Choroid plexus epithelial cell (primary cell): ENCODE results near the gene SLC38A1.

Experiments used
- DNase-seq: peaks from one replicate; pipeline ENCODE4 v3.0.0-alpha.2; 2010; ENCODE audit warnings: low read depth
- H3K4me3 ChIP-seq: 2 replicates; pipeline ENCODE4 v1.5.1; 2011; ENCODE audit warnings: low read depth, mild to moderate bottlenecking, control low read depth, low read length, moderate library complexity
- CTCF ChIP-seq: conservative IDR thresholded peaks from 2 replicates; pipeline ENCODE4 v1.5.1; 2011; ENCODE audit warnings: low read depth, mild to moderate bottlenecking, control low read depth, inconsistent platforms, low read length, moderate library complexity

Gene SLC38A1

GRCh38 chr12:46134205-46134811 is 134.5 kb downstream of the SLC38A1 start:
- no peak overlapping the region for H3K4me3 ChIP-seq
- no peak for DNase-seq
- TF ChIP-seq CTCF, result no peak

GRCh38 chr12:46133751-46134150 is 135.1 kb downstream of the SLC38A1 start:
- DNase-seq, result peak; percentile 18
- no peak for TF ChIP-seq CTCF
- H3K4me3 ChIP-seq, result no peak overlapping the region
